ENCODE measurements around the gene IL11.
A peak's percentile ranks its signal among the peaks of the same experiment; 100 is the strongest.

IL11 gene

GRCh38 chr19:55389386-55390317 is 19.4 kb upstream of the IL11 start:
- intact Hi-C loops (cut with DNase I; ENCODE audit: low total_unique reads): no loop called here
- Histone ChIP-seq H3K36me3 (peaks cover 4 to 61% (median 37%) of the 10 kb centered on the region in 3 donors), H3K27me3 (no peaks in the 10 kb centered on the region), H3K9me3 (no peaks in the 10 kb centered on the region), H3K4me1 (peaks cover 0 to 47% (median 34%) of the 10 kb centered on the region in 4 donors), H3K4me3 (no peak overlapping the region), H3K27ac (no peak overlapping the region)
- TF ChIP-seq CTCF (IDR thresholded peaks at IDR 0.05): no peak
- DNase-seq: no peak

- Histone ChIP-seq H3K9me3 (no peaks in the 10 kb centered on the region), H3K4me1 (peaks cover 0 to 59% (median 46%) of the 10 kb centered on the region in 4 donors), H3K4me3 (peak overlapping the region in 1 of 2 donors; percentile 93), H3K27me3 (no peaks in the 10 kb centered on the region), H3K27ac (no peak overlapping the region), H3K36me3 (peaks cover 4 to 60% (median 35%) of the 10 kb centered on the region in 3 donors)
- TF ChIP-seq CTCF (IDR thresholded peaks at IDR 0.05): no peak
- DNase-seq: no peak
- intact Hi-C loops (cut with DNase I; ENCODE audit: low total_unique reads): no loop called here
Measured at GRCh38 chr19:55387736-55388497, 17.7 kb upstream of the IL11 start.

GRCh38 chr19:55386493-55386971 is 16.3 kb upstream of the IL11 start:
- peak overlapping the region; percentile 78 to 93 for H3K4me3 ChIP-seq
- intact Hi-C loops (cut with DNase I; ENCODE audit: low total_unique reads): no loop called here
- no peak for DNase-seq
- peaks cover 4 to 46% (median 32%) of the 10 kb centered on the region in 3 donors for H3K36me3 ChIP-seq
- no peaks in the 10 kb centered on the region for H3K9me3 ChIP-seq
- H3K27me3 ChIP-seq: no peaks in the 10 kb centered on the region
- H3K4me1 ChIP-seq: peaks cover 0 to 59% (median 47%) of the 10 kb centered on the region in 4 donors
- H3K27ac ChIP-seq: peak overlapping the region; percentile 85 to 94
- no peak for TF ChIP-seq CTCF (IDR thresholded peaks at IDR 0.05)

GRCh38 chr19:55385724-55386492 is 15.6 kb upstream of the IL11 start, which contains the start of gene RPL28:
TSS of gene RPL28 (plus strand) at chr19:55385932. CDS start at chr19:55386358, 426 bp downstream.
- Histone ChIP-seq H3K9me3 (no peaks in the 10 kb centered on the region), H3K36me3 (peaks cover 4 to 40% (median 32%) of the 10 kb centered on the region in 3 donors), H3K27me3 (no peaks in the 10 kb centered on the region), H3K4me3 (peak within 1 kb of the TSS; percentile 78 to 93), H3K4me1 (peaks cover 0 to 59% (median 47%) of the 10 kb centered on the region in 4 donors), H3K27ac (peak within 1 kb of the TSS; percentile 85 to 94)
- TF ChIP-seq CTCF (IDR thresholded peaks at IDR 0.05): no peak
- intact Hi-C loops (cut with DNase I; ENCODE audit: low total_unique reads): loop anchor here (2.0 kb wide), 1 partner anchor 47 kb away; the partner anchor contains the start of gene KMT5C
- DNase-seq: peak; percentile 96 to 99

All from tibial artery (tissue), 4 donors.